ENCODE data around the gene TEAD4.

GRCh38 chr12:3035815-3036702 lies 76.9 kb downstream of the TEAD4 start:
- TF ChIP-seq, protein P1, sequence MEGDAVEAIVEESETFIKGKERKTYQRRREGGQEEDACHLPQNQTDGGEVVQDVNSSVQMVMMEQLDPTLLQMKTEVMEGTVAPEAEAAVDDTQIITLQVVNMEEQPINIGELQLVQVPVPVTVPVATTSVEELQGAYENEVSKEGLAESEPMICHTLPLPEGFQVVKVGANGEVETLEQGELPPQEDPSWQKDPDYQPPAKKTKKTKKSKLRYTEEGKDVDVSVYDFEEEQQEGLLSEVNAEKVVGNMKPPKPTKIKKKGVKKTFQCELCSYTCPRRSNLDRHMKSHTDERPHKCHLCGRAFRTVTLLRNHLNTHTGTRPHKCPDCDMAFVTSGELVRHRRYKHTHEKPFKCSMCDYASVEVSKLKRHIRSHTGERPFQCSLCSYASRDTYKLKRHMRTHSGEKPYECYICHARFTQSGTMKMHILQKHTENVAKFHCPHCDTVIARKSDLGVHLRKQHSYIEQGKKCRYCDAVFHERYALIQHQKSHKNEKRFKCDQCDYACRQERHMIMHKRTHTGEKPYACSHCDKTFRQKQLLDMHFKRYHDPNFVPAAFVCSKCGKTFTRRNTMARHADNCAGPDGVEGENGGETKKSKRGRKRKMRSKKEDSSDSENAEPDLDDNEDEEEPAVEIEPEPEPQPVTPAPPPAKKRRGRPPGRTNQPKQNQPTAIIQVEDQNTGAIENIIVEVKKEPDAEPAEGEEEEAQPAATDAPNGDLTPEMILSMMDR (IDR thresholded peaks at IDR 0.05), result 0 out of 2 replicates have a peak, but pooled peaks have one; percentile 20
- TF ChIP-seq, protein P2, sequence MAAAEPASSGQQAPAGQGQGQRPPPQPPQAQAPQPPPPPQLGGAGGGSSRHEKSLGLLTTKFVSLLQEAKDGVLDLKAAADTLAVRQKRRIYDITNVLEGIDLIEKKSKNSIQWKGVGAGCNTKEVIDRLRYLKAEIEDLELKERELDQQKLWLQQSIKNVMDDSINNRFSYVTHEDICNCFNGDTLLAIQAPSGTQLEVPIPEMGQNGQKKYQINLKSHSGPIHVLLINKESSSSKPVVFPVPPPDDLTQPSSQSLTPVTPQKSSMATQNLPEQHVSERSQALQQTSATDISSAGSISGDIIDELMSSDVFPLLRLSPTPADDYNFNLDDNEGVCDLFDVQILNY (CRISPR knock-in tag; IDR thresholded peaks at IDR 0.05), result no peak
- no peak for TF ChIP-seq ZNF121 (CRISPR knock-in tag; IDR thresholded peaks at IDR 0.05)
- no peak for TF ChIP-seq FOXP1 (CRISPR knock-in tag; IDR thresholded peaks at IDR 0.05; ENCODE audit: borderline replicate concordance)
- no peak for TF ChIP-seq ELF4 (CRISPR knock-in tag; IDR thresholded peaks at IDR 0.05; ENCODE audit: low read depth)
- TF ChIP-seq GABPB1 (CRISPR knock-in tag; IDR thresholded peaks at IDR 0.05), result no peak
- TF ChIP-seq PRDM15 (CRISPR knock-in tag; IDR thresholded peaks at IDR 0.05), result no peak

Measured in WTC11 (cell line).